ENCODE data around the gene GNAI2.

The GNAI2 gene

GRCh38 chr3:50219285-50219684 lies 16.7 kb upstream of the GNAI2 start:
- Mint-ChIP-seq H3K4me3 (no peak overlapping the region), H3K27ac (no peak overlapping the region), H3K36me3 (ENCODE audit: low read depth) (no peaks in the 10 kb centered on the region), H3K4me1 (peaks cover 15% of the 10 kb centered on the region), H3K9me3 (no peaks in the 10 kb centered on the region), H3K27me3 (ENCODE audit: low read depth) (peaks cover 12% of the 10 kb centered on the region)
- no peak for TF ChIP-seq CTCF (IDR thresholded peaks at IDR 0.05; ENCODE audit: unreplicated experiment in 3 of 3)

GRCh38 chr3:50220109-50220508 lies 15.9 kb upstream of the GNAI2 start:
- H3K4me3 Mint-ChIP-seq, result no peak overlapping the region
- peaks cover 12% of the 10 kb centered on the region for H3K27me3 Mint-ChIP-seq (ENCODE audit: low read depth)
- H3K27ac Mint-ChIP-seq, result no peak overlapping the region
- no peaks in the 10 kb centered on the region for H3K9me3 Mint-ChIP-seq
- H3K36me3 Mint-ChIP-seq (ENCODE audit: low read depth), result no peaks in the 10 kb centered on the region
- H3K4me1 Mint-ChIP-seq, result peaks cover 15% of the 10 kb centered on the region
- TF ChIP-seq CTCF (IDR thresholded peaks at IDR 0.05; ENCODE audit: unreplicated experiment in 3 of 3), result no peak

- peaks cover 16% of the 10 kb centered on the region for H3K27me3 Mint-ChIP-seq (ENCODE audit: low read depth)
- H3K36me3 Mint-ChIP-seq (ENCODE audit: low read depth), result no peaks in the 10 kb centered on the region
- peaks cover 19% of the 10 kb centered on the region for H3K4me1 Mint-ChIP-seq
- H3K9me3 Mint-ChIP-seq, result no peaks in the 10 kb centered on the region
- TF ChIP-seq CTCF (IDR thresholded peaks at IDR 0.05; ENCODE audit: unreplicated experiment in 3 of 3), result no peak
- no peak overlapping the region for H3K4me3 Mint-ChIP-seq
- no peak overlapping the region for H3K27ac Mint-ChIP-seq
Measured at GRCh38 chr3:50221051-50221410, 15.0 kb upstream of the GNAI2 start.

GRCh38 chr3:50221411-50222168 lies 14.4 kb upstream of the GNAI2 start:
- peaks cover 22% of the 10 kb centered on the region for H3K4me1 Mint-ChIP-seq

GRCh38 chr3:50222169-50222528 lies 13.9 kb upstream of the GNAI2 start:
- Mint-ChIP-seq H3K36me3 (ENCODE audit: low read depth) (no peaks in the 10 kb centered on the region), H3K27me3 (ENCODE audit: low read depth) (peaks cover 16% of the 10 kb centered on the region), H3K27ac (no peak overlapping the region), H3K4me1 (peaks cover 26% of the 10 kb centered on the region), H3K9me3 (no peaks in the 10 kb centered on the region), H3K4me3 (no peak overlapping the region)
- no peak for TF ChIP-seq CTCF (IDR thresholded peaks at IDR 0.05; ENCODE audit: unreplicated experiment in 3 of 3)

More at GRCh38 chr3:50221411-50222168, 14.4 kb upstream of the GNAI2 start:
- Mint-ChIP-seq H3K4me3 (no peak overlapping the region), H3K9me3 (no peaks in the 10 kb centered on the region), H3K27me3 (ENCODE audit: low read depth) (peaks cover 16% of the 10 kb centered on the region), H3K27ac (no peak overlapping the region), H3K36me3 (ENCODE audit: low read depth) (no peaks in the 10 kb centered on the region)
- TF ChIP-seq CTCF (IDR thresholded peaks at IDR 0.05; ENCODE audit: unreplicated experiment in 3 of 3), result no peak

- no peaks in the 10 kb centered on the region for H3K36me3 Mint-ChIP-seq (ENCODE audit: low read depth)
- no peaks in the 10 kb centered on the region for H3K9me3 Mint-ChIP-seq
- no peak overlapping the region for H3K27ac Mint-ChIP-seq
- H3K4me1 Mint-ChIP-seq, result peaks cover 38% of the 10 kb centered on the region
- peak overlapping the region; percentile 5 to 54 (median 8) for H3K4me3 Mint-ChIP-seq
- no peak for TF ChIP-seq CTCF (IDR thresholded peaks at IDR 0.05; ENCODE audit: unreplicated experiment in 3 of 3)
- peaks cover 11% of the 10 kb centered on the region for H3K27me3 Mint-ChIP-seq (ENCODE audit: low read depth)
Measured at GRCh38 chr3:50224639-50225038, 11.4 kb upstream of the GNAI2 start.

Measured in nephron (organoid).